K562 (cell line): ENCODE data around the gene NELFE. TPM values are rescaled to one million over a fixed set of nuclear protein-coding genes. Genes with fewer than 3 reads are reported as not detected.

ENCODE experiments used
- BDP1 ChIP-seq: IDR thresholded peaks from 3 replicates; pipeline ENCODE4 v1.6.1; 2011; ENCODE audit not compliant: insufficient read length, insufficient read depth
- JUND ChIP-seq, 2 experiments: IDR thresholded peaks; 2 replicates in 1 of 2; 3 replicates in 1 of 2; pipeline ENCODE4 v1.6.1; 2011; ENCODE audit warnings: borderline replicate concordance in 2 of 2, low read depth in 2 of 2, low read length in 2 of 2, improper control_type of control experiment in 1 of 2, missing biosample characterization in 1 of 2, missing genetic modification characterization in 1 of 2, missing genetic modification reagents in 1 of 2
- KLF10 ChIP-seq: fragments of 250-450 bp; sonication (Bioruptor Pico); IDR thresholded peaks from 2 replicates; pipeline ENCODE4 v1.6.1; 2021; ENCODE audit warnings: matching md5 sums
- NFYB ChIP-seq: IDR thresholded peaks from 2 replicates; pipeline ENCODE4 v1.6.1; 2011; ENCODE audit warnings: mild to moderate bottlenecking, moderate library complexity; ENCODE audit not compliant: insufficient read length; ENCODE audit errors: extremely low read depth
- NRF1 ChIP-seq, 2 experiments: fragments of 450-650 bp; IDR thresholded peaks in 1 of 2; conservative IDR thresholded peaks in 1 of 2; 2 replicates each; pipeline ENCODE4 v1.6.1; 2014; ENCODE audit warnings: mild to moderate bottlenecking in 2 of 2
- RFX7 ChIP-seq: fragments of 250-450 bp; sonication (Bioruptor Pico); IDR thresholded peaks from 2 replicates; pipeline ENCODE4 v1.5.1; 2021; ENCODE audit warnings: mild to moderate bottlenecking
- SMC3 ChIP-seq: conservative IDR thresholded peaks from 2 replicates; pipeline ENCODE4 v1.6.1; 2011; ENCODE audit warnings: low read depth, low read length, improper control_type of control experiment; ENCODE audit not compliant: insufficient read depth
- SRSF3 ChIP-seq: fragments of 200-400 bp; formaldehyde crosslinking; IDR thresholded peaks from 2 replicates; pipeline ENCODE4 v1.6.1; 2016; ENCODE audit warnings: mild to moderate bottlenecking, low read length, moderate library complexity; ENCODE audit not compliant: insufficient read depth
- TAF15 ChIP-seq: fragments of 200-400 bp; formaldehyde crosslinking; IDR thresholded peaks from 2 replicates; pipeline ENCODE4 v1.6.1; 2017; ENCODE audit warnings: mild to moderate bottlenecking, low read depth, low read length, moderate library complexity
- ZNF143 ChIP-seq: sonication (generic); formaldehyde crosslinking; IDR thresholded peaks from 2 replicates; pipeline ENCODE4 v1.9.0; 2022; ENCODE audit warnings: mild to moderate bottlenecking, missing genetic modification reagents
- ZNF766 ChIP-seq: fragments of 200-800 bp; sonication (Bioruptor generic); conservative IDR thresholded peaks from 2 replicates; pipeline ENCODE4 v1.6.1; 2016; ENCODE audit warnings: missing genetic modification characterization, missing compliant biosample characterization
- polyA plus RNA-seq, 8 experiments: library from polyadenylated mRNA; depleted of rRNA in 4 of 8; stranded (reverse) in 5 of 8; unstranded in 3 of 8; fragments of >200 nt; fragmentation: Nextera tagmentation in 2 of 8; fragmentation: Illumina TruSeq in 1 of 8; extraction: Ambion mirVana in 2 of 8; extraction: Trizol in 1 of 8; gene quantifications; 2 replicates each; pipeline versions ENCODE4 v1.2.1 to v1.2.3, GENCODE V29; 2011 to 2014; ENCODE audit warnings: inconsistent platforms in 1 of 8, missing spikeins in 1 of 8
- total RNA-seq, 7 experiments: library from RNA; depleted of rRNA in 6 of 7; stranded (reverse); fragments of >200 nt in 6 of 7; fragmentation: Illumina TruSeq in 2 of 7; extraction: Trizol in 2 of 7; gene quantifications; 2 replicates each; pipeline versions ENCODE4 v1.2.1 to v1.2.3, GENCODE V29; 2011 to 2021; ENCODE audit warnings: low replicate concordance in 1 of 7
- TF ChIP-seq, protein P1 (sequence below): sonication (generic); formaldehyde crosslinking; IDR thresholded peaks from 2 replicates; pipeline ENCODE4 v1.8.1; 2022; ENCODE audit warnings: missing genetic modification reagents
- TF ChIP-seq, protein P2 (sequence below): sonication (generic); formaldehyde crosslinking; IDR thresholded peaks from 2 replicates; pipeline ENCODE4 v1.8.0; 2022; ENCODE audit warnings: missing genetic modification reagents, mild to moderate bottlenecking, borderline replicate concordance
- TF ChIP-seq, protein P3 (sequence below), 2 experiments: fragments of 450-650 bp; formaldehyde crosslinking in 1 of 2; IDR thresholded peaks; 2 replicates each; pipeline versions ENCODE4 v1.4.0 to v1.6.1; 2014 to 2020; ENCODE audit warnings: mild to moderate bottlenecking in 2 of 2, borderline replicate concordance in 1 of 2, low read depth in 1 of 2
- TF ChIP-seq, protein P4 (sequence below): fragments of 250-450 bp; sonication (Bioruptor Pico); IDR thresholded peaks from 2 replicates; pipeline ENCODE4 v1.8.0; 2022; ENCODE audit warnings: moderate library complexity, mild to moderate bottlenecking, inconsistent platforms

The NELFE gene
- total and polyA plus RNA-seq, 9 of the 15 experiments (the other 6 are each of a cell fraction or from before 2014, with no cell fraction given) = 15.2 to 157 (median 91.5) TPM

DNA sequence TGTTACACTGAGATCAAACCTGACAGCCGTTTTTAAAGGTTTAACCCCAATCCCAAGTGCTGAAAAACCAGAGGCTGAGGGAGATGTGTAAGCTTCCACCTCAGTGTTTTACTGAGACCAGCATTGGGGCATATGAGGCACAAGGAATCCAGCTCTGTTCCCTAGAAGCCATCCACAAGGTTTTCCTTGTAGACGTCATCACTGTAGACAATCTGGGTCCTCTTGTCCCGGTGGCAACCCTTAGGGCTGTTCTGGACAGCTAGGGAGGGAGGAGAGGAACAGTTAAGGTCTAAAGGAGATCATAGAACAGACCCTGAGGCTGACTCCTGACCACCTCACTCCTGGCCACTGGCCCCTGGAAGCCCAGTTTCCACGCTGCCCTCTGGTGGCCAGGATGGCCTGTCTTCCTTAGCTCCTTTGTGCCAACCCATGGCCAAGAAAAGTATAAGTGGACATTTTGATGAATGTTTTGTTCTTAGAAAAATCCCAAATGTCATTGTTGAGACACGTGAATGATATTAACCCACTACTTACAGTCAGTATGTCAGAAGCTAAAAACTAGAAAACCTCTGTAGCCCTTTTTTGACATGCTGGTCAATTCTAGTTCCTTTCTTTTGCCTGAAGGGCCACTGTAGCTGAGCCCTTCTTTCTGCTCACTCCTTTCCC, 6.5 kb downstream of the NELFE start (continued):
- TF ChIP-seq TAF15 (no peak), RFX7 (CRISPR knock-in tag) (no peak), KLF10 (no peak), ZNF143 (CRISPR knock-in tag) (no peak), ZNF766 (CRISPR knock-in tag) (no peak), JUND (IDR thresholded peaks at IDR 0.05; ENCODE audit: borderline replicate concordance, low read depth, low read length) (0 out of 2 replicates have a peak, but pooled peaks have one; percentile 19), JUND (tag; IDR thresholded peaks at IDR 0.05; ENCODE audit: borderline replicate concordance, low read depth, low read length) (no peak), SMC3 (peak; percentile 68), BDP1 (no peak), NFYB (no peak), NRF1 (conservative IDR thresholded peaks at IDR 0.05 in 1 of 2, IDR thresholded peaks at IDR 0.05 in 1 of 2) (no peak), SRSF3 (no peak)
- TF ChIP-seq, protein P1, sequence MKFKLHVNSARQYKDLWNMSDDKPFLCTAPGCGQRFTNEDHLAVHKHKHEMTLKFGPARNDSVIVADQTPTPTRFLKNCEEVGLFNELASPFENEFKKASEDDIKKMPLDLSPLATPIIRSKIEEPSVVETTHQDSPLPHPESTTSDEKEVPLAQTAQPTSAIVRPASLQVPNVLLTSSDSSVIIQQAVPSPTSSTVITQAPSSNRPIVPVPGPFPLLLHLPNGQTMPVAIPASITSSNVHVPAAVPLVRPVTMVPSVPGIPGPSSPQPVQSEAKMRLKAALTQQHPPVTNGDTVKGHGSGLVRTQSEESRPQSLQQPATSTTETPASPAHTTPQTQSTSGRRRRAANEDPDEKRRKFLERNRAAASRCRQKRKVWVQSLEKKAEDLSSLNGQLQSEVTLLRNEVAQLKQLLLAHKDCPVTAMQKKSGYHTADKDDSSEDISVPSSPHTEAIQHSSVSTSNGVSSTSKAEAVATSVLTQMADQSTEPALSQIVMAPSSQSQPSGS = no peak
- TF ChIP-seq, protein P2, sequence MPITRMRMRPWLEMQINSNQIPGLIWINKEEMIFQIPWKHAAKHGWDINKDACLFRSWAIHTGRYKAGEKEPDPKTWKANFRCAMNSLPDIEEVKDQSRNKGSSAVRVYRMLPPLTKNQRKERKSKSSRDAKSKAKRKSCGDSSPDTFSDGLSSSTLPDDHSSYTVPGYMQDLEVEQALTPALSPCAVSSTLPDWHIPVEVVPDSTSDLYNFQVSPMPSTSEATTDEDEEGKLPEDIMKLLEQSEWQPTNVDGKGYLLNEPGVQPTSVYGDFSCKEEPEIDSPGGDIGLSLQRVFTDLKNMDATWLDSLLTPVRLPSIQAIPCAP = no peak
- TF ChIP-seq, protein P3, sequence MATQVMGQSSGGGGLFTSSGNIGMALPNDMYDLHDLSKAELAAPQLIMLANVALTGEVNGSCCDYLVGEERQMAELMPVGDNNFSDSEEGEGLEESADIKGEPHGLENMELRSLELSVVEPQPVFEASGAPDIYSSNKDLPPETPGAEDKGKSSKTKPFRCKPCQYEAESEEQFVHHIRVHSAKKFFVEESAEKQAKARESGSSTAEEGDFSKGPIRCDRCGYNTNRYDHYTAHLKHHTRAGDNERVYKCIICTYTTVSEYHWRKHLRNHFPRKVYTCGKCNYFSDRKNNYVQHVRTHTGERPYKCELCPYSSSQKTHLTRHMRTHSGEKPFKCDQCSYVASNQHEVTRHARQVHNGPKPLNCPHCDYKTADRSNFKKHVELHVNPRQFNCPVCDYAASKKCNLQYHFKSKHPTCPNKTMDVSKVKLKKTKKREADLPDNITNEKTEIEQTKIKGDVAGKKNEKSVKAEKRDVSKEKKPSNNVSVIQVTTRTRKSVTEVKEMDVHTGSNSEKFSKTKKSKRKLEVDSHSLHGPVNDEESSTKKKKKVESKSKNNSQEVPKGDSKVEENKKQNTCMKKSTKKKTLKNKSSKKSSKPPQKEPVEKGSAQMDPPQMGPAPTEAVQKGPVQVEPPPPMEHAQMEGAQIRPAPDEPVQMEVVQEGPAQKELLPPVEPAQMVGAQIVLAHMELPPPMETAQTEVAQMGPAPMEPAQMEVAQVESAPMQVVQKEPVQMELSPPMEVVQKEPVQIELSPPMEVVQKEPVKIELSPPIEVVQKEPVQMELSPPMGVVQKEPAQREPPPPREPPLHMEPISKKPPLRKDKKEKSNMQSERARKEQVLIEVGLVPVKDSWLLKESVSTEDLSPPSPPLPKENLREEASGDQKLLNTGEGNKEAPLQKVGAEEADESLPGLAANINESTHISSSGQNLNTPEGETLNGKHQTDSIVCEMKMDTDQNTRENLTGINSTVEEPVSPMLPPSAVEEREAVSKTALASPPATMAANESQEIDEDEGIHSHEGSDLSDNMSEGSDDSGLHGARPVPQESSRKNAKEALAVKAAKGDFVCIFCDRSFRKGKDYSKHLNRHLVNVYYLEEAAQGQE (IDR thresholded peaks at IDR 0.05; ENCODE audit: borderline replicate concordance) = peak; percentile 84
- TF ChIP-seq, protein P3 (CRISPR knock-in tag; IDR thresholded peaks at IDR 0.05; ENCODE audit: low read depth) = no peak
- TF ChIP-seq, protein P4, sequence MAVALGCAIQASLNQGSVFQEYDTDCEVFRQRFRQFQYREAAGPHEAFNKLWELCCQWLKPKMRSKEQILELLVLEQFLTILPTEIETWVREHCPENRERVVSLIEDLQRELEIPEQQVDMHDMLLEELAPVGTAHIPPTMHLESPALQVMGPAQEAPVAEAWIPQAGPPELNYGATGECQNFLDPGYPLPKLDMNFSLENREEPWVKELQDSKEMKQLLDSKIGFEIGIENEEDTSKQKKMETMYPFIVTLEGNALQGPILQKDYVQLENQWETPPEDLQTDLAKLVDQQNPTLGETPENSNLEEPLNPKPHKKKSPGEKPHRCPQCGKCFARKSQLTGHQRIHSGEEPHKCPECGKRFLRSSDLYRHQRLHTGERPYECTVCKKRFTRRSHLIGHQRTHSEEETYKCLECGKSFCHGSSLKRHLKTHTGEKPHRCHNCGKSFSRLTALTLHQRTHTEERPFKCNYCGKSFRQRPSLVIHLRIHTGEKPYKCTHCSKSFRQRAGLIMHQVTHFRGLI (CRISPR knock-in tag) = no peak
